Epithelial cell of esophagus (primary cell): ENCODE results near the gene CNTNAP5.

Experiments used
- DNase-seq: peaks from one replicate; pipeline ENCODE4 v3.0.0; 2010; ENCODE audit warnings: low read depth
- H3K4me3 ChIP-seq: 2 replicates; pipeline ENCODE4 v1.5.1; 2011; ENCODE audit warnings: mild to moderate bottlenecking, low read length, control low read depth
- CTCF ChIP-seq: IDR thresholded peaks from 2 replicates; pipeline ENCODE4 v1.5.1; 2011; ENCODE audit warnings: low read depth, mild to moderate bottlenecking, low read length, control low read depth, inconsistent platforms; ENCODE audit not compliant: insufficient read depth; ENCODE audit errors: missing control alignments

CNTNAP5 gene

DNA sequence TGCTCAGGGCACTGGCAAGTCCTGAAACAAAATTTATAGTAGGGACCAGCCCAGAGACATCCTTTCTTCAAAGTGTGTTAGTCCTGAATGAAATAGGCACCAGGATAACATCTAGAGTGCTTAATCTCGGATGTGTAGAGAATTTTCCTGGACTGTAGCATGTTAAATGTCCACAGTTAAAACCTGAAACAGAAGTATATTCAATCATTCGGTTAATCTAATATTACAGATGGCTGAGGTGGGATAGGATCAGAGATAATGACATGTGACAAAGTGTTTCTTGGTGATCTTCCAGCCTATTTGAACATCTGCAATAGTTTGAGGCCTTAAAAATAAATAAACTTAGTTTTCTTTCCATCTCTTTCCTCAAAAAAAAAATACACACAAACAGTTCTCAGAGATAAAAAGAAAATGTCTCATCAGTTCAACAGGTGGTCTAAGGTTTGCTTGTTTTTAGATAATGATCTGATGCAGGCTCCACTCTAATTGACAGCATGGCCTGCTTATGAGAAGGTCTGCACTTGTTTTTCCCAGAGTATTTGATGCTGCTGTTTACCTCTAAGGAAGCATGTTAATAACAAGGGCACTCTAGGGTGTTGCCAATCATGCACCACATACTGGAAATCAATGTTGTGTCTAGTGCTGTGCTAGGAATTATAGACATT lies 25.9 kb downstream of the CNTNAP5 start:
- DNase-seq, result no peak
- H3K4me3 ChIP-seq, result no peak overlapping the region
- no peak for TF ChIP-seq CTCF

- no peak for DNase-seq
- no peak overlapping the region for H3K4me3 ChIP-seq
- TF ChIP-seq CTCF, result no peak
Observed at GRCh38 chr2:124053796-124054195, 28.7 kb downstream of the CNTNAP5 start.

DNA sequence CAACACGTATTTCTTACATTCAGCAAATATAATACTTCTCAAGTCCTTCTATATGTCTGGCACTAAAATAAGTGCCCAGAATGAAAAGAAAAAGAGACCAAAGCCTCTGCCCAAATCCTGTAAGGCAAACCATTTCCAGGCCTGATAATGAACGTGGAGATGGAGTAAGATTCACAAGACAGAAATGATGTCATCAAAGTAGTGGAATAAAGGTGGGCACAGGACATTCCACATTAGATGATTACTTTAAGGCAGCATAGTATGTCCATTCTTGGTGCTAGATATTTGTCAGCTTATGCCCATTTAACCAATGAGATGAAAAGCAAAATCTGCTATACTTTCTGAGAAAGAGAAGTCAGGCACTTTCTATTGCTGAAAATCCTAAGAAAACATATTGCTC lies 38.5 kb downstream of the CNTNAP5 start:
- no peak for DNase-seq
- no peak for TF ChIP-seq CTCF
- H3K4me3 ChIP-seq, result no peak overlapping the region

DNA sequence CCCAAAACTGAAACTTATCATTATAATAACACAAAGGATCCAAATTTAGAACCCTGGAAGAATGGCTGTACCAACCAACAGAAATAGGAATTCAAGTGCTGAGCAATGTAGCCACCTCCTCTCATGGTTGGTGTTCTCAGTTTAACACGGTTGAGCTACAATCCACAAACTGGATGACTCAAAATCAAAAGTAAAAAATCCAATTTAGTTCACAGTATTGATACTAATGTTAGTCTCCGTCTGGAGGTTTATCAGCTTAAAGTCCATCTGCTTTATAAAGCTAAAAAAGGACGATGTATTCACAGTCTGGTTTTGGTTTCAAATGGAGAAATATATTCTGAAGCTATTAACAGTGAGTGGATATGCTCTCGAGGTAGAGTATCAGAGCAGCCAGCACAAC lies 40.5 kb downstream of the CNTNAP5 start:
- DNase-seq, result no peak
- no peak for TF ChIP-seq CTCF
- H3K4me3 ChIP-seq, result no peak overlapping the region

DNA sequence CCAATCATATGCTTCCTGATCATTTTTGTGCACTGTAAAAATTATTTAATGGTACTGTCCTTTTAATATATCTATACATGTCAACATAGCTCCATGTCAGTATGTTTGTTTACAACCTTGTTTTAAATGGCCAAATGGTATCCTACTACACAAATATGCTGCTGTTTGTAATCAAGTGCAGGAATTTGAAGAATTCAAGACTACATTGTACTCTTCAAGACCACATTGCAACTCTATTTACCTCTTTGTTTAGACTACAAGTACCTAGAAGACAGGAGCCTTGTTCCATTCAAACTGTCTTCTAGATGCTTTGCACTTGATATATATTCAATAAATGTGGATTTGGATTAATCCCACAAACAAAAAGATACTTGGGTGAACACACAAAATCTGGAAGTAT lies 41.7 kb downstream of the CNTNAP5 start:
- TF ChIP-seq CTCF, result no peak
- H3K4me3 ChIP-seq, result no peak overlapping the region
- DNase-seq, result no peak

GRCh38 chr2:124079045-124079444 lies 54.0 kb downstream of the CNTNAP5 start:
- H3K4me3 ChIP-seq, result no peak overlapping the region
- DNase-seq, result no peak
- TF ChIP-seq CTCF, result no peak
